A549 treated with GW870086 at 1 μM for 4 hours (cell line): ENCODE data around the gene XBP1. TPM values are rescaled to one million over a fixed set of nuclear protein-coding genes. Genes with fewer than 3 reads are reported as not detected.

Experiments
- total RNA-seq: library from RNA; stranded (reverse); fragments of 200-300 nt; extraction: Qiagen RNA extraction; gene quantifications from 5 replicates; pipeline ENCODE4 v1.2.3, GENCODE V29; 2022; ENCODE audit warnings: low read depth

Gene XBP1
- total RNA-seq: 54.6 to 63.1 TPM (median 56.8 TPM) in 5 replicates

DNA sequence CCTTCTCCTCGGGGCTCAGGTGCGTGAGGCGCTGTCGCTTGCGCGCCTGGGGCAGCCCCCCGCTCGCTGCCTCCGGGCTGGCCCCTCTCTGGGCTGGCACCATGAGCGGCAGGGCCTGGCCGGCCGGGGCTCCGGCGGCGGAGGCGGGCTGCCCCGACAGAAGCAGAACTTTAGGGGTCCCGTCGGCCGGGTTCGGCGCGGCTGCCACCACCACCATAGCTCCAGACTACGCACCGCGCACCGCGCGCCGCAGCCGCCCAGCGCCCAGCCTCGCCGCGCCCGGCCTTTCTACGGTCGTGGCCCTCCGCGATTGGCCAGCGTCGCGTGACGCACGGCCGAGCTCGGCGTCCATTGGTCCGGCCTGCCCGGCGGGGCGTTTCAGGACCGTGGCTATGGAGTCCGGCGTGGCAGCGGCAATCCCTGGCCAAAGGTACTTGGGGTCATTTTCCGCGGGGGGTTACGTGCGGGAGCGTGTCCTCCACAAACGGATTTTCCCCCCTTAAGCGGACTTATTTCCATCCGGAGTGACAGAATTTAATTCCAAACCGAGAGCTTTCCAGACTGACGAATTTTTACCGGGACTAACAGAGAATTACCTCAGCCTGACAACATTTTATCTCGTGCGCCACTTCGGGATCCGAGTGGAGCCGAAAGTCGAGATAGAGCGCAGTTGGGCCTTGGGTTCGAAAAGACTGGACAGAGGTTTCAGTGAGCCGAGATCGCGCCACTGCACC is at the start of gene XBP1:
Gene XBP1, minus strand, starts transcription at position 262 of the 734 bp plus-strand sequence.

DNA sequence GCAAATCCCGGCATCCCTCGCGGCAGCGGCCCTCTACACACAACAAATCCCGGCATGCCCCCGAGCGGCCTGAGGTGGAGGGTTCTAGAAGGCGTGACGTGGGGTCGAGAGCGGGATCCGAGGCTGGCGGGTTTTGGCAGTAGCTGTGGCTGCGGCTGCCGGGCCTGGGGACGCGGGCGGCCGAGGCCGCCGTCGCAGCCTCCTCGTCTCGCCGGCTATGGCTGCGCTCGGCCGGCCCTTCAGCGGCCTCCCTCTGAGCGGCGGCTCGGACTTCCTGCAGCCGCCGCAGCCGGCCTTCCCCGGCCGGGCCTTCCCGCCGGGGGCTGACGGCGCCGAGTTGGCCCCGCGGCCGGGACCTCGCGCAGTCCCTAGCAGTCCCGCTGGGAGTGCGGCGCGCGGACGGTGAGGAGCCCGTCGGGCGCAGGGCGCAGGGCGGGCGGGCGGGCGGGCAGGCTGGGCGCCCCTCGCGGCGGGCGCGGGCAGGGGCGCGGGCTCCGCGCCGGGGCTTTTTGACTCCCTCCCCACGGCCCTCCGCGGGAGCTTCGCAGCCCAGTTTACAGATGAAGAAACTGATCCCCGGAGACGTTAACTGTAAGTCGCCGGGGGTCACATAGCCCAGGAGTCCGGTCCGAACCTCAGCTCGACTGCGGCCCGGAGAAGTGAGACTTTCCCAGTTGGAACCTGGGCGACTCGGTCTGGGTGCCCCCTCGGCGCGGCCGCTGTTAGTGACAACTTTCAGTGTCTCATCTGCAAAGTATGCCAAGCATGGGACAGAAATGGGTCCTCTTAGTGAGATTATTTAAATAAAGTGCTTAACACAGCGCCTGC is 27.5 kb downstream of the XBP1 start, which contains the start of gene CCDC117:
Gene CCDC117, plus strand, starts transcription at position 63 of the 828 bp plus-strand sequence. Its CDS starts 155 bp downstream, at position 218.

Other genes with a start within 250 kb of the XBP1 start
- gene TTC28, start 120.7 kb downstream of the XBP1 start, total RNA-seq: 1.8 to 3.2 TPM (median 2.8 TPM) in 5 replicates
- gene CHEK2, start 58.7 kb downstream of the XBP1 start, total RNA-seq: 8.8 to 11.3 TPM (median 9.1 TPM) in 5 replicates
- gene HSCB, start 58.5 kb downstream of the XBP1 start, total RNA-seq: 10.5 to 15.5 TPM (median 12.2 TPM) in 5 replicates
- 7.8 to 11.9 TPM (median 9.9 TPM) in 5 replicates for gene CCDC117, start 27.9 kb downstream of the XBP1 start, total RNA-seq
- 5.4 to 8.2 TPM (median 7.5 TPM) in 5 replicates for gene ZNRF3, start 83.0 kb upstream of the XBP1 start, total RNA-seq